Measurements from ENCODE around the gene SLC38A11.

Gene SLC38A11

DNA sequence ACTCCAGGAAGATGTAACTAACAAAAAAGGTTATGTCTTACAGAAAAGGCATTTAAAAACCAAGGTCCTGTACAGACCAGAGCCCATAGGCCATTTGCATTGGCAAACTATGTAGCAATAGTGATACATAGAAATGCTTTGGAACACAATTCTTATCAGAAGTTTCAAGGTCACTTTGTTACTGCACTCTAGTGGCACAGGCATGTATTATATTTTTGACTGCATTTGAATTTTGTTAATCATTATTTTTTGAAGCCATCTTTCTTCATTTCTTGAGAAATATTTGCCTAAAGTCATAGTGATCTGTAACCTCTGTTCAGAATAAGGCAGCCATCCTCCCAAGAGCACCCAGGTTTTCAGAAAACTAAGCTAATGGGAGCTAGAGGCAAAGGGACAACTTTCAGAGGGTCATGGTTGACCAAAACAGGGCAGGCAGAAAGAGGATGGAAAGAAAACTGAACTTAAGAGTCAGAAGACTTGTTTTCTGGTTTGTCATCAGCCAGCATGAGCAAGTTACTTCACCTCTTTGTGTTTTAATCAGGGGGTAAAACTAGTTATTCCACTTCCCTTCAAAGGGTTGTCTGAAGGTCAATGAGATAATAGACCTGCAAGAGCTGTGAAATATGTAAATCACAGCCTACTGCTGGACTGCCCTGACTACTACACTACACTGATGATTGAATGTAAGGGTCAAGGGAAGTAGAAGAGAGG, 41.5 kb downstream of the SLC38A11 start:
- DNase-seq (ENCODE audit: low read depth) = no peak

DNA sequence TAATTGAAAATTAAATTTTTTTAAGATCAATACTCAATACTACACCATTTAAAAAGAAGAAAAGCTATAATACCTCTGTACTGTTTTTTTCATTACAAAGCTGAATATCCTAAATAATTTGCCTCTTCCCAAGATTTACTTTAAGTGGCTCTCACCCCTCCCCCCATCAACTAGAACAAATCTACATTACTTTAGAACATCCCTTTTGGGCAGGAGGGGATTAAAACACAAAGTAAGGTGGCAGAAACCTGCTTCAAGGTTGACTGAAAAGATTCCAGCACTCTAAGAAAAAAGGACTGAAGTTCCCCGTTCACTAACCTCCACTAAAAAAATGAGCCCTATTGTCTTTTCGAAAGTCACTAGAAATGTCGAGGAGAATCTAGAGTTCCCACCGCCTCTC, 42.3 kb downstream of the SLC38A11 start:
- no peak for DNase-seq (ENCODE audit: low read depth)

DNA sequence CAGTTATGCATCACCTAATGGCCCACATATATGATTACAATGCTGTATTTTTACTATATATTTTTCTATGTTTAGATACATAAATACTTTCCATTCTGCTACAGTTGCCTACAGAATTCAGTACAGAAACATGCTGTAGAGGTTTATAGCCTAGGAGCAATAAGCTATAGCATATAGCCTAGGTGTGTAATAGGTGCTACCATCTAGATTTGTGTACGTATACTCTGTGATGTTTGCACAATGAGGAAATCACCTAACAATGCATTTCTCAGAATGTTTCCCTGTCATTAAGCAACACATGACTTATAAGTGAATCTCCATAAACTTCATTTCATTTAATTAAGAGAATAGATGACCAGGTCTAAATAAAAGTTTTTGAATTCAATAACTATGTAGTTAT, 43.5 kb downstream of the SLC38A11 start:
- DNase-seq (ENCODE audit: low read depth) = no peak

DNA sequence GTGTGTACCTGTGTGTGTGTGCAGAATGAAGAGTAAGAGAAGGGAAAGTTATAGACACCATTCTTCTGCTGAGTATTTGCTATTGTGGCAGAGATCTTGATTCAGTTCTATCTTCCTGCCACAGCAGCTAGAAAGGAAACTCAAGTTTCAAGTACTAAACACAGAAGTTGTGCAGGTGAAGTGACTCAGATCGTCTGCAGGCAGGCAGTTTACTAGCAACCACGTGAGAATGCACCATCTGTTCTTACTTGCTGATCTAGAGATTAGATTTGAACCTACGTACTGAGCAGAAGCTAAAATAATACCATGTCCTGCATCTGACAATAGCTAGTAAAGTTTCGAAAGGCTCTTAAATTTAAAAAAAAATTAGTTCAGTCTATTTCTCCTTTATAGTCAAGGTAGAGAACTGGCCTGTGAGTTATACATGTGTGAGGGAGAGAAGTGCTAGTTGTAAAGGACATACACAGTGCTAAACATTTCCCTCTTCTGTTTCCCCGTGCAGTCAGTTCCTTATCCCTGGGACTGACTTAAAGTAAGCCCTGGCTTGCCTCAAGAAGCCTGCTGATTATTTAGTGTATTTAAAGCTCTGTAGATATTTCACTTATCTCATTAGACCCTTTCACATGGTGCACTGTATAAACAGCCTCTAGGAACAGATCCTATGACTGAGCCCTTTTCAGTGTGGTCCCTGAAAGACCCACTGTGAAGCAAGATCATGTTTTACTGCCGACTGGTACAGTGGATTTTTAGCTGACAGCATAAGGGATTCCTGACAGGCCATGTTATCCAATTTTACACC, 45.0 kb downstream of the SLC38A11 start:
- DNase-seq (ENCODE audit: low read depth) = no peak

DNA sequence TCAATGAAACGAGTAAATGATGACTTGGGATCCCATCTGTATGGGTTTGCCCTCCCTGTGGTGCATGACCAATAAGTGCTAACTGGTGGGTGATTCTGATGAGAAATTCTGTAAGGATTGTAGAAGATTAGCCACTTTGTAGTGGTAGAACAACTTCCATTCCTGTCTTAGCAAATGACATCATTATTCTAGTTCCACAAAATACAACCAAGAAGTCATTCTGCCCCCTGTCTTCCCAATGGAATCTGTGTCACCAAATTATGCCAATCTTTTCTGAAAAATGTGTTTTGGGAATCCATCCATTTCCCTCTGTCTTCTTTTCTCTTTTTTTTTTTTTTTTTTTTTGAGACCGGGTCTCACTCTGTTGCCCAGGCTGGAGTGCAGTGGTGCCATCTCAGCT, 48.4 kb downstream of the SLC38A11 start:
- DNase-seq (ENCODE audit: low read depth) = no peak

DNA sequence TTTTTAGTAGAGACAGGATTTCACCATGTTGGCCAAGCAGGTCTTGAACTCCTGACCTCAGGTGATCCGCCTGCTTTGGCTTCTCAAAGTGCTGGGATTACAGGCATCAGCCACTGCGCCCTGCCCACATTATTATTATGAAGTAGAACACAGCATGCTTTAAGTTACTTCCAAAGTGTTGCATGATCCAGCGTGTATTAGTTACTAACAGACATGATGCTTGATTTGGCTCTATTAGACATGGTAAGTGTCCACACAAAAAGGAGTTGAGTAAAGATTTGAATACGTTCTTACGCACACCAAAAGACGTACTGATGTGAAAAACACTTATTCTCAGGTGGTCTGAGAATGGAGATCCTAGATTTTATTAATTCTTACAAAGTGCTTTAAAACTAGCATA, 50.0 kb downstream of the SLC38A11 start:
- no peak for DNase-seq (ENCODE audit: low read depth)

DNA sequence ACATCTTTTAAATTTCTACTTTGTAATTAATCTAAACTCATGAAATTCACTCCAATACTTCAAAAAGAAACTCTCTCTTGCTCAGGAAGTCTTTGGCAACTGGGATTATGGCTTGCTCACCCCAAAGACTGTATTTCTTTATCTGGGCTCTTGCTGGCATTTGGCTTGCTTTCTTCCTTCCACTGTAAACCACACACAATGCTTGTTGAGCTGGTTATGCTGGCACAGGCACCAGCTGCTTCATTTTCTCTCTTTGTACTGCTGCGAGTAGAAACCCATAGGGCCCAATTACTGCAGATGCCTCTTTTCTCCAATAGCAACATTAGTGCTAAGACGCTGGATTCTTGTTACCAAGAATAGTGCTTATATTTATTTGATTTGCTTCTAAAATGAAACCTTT, 51.4 kb downstream of the SLC38A11 start:
- DNase-seq (ENCODE audit: low read depth) = no peak

DNA sequence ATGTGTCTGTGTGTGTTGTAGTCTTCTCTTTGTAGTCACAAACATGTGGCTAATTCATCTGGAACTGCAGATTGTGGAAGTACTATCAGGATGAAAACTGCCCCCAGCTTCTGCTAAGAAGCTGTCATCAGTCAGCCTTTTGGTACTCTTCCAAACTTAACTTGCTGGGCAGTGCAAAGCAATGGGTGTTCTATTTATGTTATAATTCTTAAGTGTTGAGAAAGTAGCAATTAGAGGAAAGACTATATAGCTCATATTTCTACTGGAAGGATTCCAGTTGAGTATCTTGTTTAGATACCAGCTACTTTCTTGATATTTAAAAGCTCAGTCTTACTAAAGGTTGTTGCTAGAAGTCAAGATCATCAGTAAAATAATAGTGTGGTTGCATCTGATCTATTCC, 52.1 kb downstream of the SLC38A11 start:
- DNase-seq (ENCODE audit: low read depth) = no peak

DNA sequence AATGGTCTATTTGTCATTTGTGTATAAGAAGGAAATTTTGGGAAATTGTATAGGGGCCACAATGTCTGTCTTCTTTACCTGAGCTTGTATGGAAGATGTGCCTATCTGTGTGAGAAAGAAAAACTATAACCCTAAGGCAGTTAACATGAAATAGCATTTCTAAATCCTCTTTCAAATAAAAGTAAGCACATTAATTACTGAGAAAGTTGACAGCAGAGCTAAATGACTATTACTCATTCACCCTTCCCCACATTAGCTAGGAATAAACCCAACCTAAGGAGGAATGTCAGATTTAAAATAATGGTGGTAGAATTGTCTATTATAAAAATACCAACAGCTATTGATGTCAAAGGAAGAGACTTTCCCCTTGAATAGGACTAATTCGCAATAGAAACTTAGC, 56.2 kb downstream of the SLC38A11 start:
- DNase-seq (ENCODE audit: low read depth) = no peak

DNA sequence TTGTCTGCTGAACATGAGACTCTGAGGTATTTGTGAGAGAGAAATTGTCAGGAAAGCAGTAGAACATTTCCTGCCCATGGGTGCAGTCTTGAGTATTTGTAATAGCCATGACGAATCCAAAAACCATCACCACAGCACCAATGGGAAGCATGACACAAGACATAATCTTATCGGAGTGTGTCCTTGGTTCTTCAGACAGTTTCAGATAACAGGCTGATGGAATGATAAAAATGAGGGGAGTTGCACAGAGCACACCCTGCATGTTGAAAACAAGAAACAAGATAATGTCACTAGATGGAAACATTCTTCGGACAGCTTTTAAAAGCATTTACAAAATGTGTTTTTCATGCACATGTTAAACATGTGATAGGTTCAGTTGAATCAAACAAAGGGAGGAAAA, 56.9 kb downstream of the SLC38A11 start:
- peak; percentile 70 for DNase-seq (ENCODE audit: low read depth)

DNA sequence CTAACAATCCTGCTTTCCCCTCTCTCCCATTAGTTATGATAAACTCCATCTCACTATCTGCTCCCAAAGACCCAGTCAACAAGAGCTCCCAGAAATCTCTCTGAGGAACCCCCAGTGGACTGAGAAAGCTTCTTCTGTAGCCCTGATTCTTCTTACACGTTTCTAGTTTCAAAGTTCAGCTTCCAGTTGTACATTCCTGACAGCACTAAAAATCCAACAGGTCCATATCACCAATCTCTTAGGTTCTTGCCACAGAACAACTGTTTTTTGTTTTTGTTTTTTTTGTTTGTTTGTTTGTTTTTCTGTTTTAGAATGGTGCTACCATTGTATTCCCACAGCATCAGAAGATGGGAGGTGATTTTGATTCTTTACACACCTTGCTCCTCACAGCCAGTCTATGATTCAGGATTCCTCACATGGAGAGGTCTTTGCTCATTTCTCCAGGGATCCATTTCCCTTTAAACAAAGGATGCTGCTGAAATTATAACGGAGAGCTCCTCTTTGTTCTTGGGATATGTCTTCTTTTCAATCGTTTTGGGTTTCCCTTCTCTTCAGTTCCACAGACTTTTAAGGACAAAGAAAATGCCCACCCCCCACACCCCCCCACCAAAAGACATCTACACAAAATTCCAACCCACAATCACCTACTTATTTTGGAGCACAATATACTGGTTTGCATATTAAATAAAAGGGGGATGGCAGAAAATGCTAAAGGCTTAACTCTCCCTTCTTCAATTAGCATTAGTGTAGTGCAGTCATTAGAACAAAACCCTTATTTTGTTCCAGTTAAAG, 57.7 kb downstream of the SLC38A11 start:
- DNase-seq (ENCODE audit: low read depth) = no peak

DNA sequence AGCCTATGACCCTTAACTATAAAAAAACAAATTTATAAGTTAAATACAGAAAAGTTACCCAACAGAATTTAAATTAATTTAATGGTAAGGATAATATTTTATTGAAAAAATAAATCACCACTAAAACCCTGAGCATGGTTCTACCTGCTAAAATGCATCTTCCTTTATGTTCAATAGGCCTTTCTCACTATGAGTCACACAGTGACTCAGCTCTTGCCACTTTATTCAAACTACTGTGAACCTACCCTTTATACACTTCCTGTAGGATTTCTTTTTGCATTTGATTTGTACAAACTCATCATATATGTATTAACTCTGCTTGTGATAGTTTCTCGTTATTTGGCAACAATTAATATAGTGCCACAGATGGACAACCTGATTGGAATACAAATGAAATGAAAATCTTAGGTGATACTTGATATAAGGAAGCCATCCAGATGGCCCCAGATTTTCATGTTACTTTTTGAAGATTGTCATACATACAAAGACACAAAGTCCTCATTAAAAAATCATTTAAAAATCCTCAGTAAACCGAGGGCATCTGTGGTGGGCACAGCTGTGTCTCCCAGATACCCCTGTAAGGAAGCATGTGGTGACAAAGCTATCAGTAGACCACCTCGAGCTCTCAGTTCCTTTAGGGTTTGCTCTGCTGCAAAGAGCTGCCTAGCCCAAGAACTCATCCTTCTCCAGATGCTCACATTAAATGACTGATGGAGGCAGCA, 58.5 kb downstream of the SLC38A11 start:
- peak; percentile 83 for DNase-seq (ENCODE audit: low read depth)

DNA sequence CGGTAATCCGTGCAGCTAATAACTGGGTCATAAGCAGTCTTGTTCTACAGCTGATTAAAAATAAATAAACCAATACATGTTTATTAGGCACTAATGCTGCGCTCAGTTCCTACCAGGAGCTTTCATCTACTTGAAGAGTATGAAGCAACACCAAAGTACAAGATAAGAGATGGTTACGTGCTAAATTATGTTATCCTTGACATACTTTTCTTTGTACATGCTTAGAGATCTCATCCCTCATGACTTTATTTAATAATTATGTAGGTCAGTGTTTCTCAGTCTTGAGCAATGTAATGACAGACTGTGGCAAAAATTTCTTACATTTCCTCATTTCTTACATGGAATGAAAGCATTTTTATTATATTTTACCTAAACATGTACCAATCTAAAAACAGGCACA, 59.1 kb downstream of the SLC38A11 start:
- no peak for DNase-seq (ENCODE audit: low read depth)

DNA sequence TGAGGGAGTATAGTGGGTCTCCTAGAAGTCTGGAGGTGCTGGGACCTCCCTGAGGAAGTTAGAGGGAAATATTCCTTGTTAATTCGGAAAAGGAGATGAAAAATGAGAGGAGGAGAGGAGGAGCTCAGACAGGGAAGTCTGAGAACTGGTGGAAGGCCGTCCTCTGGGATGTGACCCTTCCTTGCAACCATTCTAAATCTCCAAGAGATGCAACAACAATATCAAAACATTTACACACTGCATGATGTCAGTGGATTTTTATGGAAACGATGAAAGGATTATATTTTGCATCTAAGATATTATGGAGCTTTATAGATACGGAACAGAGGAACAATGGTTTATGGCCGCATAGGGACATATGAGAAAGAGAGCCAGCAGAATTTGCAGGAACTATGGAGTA, 63.9 kb downstream of the SLC38A11 start:
- DNase-seq (ENCODE audit: low read depth) = no peak

DNA sequence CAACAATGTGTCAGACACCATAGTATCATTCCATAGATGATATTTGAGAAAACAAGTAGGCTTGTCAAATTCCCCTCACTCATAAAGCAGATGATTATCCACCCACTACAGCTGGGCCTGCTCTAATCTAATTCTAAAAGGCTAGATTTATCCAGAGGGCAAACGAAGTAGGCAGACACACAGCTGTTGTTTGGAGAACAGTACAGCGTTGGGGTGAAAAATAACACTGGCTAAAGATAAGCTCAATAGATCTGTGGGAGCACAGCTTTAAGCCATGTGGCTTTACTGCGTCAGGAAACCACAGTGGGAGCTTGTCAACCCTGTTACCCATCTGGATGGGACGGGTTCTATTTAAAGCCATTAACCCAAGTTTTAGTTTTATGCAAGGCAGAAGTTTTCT, 64.8 kb downstream of the SLC38A11 start:
- no peak for DNase-seq (ENCODE audit: low read depth)

DNA sequence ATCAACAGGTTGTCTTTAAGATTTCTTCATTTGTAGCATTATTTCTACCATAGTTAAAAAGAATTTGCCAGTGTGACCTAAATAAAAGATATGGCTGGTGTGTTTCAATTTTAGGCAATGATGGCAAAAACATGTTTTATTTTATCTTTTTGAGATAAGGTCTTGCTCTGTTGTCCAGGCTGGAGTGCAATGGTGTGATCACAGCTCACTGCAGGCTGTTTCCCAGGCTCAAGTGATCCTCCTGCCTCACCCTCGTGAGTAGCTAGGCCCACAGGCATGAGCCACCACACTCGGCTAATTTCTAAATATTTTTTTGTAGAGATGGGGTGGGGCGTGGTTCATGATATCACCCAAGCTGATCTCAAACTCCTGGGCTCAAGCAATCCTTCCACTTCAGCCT, 66.7 kb downstream of the SLC38A11 start:
- DNase-seq (ENCODE audit: low read depth) = no peak

DNA sequence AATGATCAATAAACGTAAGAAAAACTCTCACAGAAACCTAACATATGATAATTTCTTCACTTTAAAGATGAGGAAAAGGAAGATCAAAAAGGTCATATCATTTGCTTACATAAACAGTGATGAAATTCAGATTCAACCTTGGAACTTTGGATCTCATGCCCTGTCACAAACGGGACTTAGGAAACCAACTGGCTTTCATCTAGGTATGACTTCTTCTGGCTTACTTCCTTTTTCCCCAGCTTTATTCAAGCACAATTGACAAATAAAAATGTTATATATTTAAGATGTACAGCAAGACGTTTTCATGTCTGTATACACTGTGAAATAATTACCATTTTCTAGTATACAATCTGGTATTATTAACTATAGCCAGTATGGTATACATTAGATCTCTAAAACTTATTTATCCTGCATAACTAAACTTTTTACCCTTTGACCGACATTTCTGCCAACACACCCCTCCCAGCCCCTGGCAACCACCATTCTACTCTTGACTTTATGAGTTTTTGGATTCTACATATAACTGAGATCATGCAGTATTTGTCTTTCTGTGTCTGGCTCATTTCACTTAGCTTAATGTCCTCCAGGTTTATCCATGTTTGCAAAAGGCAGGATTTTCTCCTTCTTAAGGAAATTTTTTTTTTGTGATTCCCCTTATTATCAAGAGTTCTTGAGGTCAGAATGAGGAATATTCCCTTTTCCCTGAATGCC, 67.7 kb downstream of the SLC38A11 start:
- no peak for DNase-seq (ENCODE audit: low read depth)

DNA sequence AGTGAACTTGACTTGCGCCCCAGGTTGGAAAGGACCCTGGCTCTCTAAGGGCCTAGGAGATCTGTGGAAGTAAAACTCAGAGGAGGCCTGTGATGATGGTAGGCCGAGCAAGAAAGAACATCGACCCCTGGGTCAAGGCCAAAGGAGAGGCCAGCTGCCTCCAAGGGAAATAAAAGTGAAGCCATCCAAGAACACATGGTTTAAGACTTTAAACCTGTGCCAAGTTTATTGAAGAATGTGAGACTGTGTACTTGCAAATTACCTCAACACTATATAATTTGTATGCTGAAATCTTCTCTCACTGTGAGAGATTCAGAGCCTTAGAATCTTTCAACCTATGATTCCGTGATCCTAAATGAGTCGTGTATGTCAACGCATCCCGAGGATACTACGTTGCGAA, 73.0 kb downstream of the SLC38A11 start:
- DNase-seq (ENCODE audit: low read depth) = no peak

DNA sequence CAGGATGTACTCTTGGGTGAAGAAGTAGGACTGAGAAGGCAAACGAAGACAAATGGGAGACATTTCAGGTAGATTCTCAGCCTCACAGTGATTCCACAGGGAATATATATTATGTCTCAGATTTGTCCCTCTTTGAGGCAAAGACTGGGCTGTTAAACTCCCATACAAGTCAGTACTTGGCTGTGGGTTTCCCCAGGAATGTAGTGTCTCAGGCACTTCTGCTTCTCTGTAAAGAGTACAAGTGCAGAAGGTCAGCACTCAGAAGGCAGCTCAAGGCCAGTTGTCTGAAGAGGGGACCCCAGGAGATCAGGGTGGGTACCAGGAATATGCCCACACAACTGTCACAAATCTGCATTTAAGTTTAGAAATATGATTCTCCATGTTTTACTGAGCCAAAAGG, 73.8 kb downstream of the SLC38A11 start:
- DNase-seq (ENCODE audit: low read depth) = no peak

DNA sequence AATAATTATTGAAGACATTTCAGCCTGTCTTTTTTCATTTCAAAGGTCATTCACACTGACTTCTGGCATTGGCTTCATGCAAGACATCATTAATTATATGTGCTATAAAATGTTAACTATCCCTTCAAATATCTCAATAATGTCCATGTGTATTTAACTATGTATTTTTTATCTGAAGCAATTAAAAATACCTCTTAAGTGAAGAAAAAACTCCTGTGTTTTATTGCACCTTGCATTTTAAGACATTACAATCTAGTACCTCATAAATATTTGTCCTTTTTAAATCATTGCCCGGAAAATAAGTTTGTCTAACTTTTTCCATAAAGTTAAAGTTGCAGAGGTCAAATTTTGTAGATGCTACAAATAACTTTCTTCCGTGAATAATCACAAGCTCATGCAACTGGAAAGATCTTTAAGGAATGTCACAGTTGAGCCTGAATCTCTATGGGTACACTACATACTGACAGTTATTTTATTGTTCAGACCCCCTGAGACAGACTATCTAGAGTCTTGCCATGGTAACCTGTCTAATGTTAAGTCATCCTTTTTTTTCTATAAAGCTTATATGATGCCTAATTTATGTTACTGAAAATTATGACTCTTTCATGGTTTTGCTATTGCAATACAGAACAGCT, 75.3 kb downstream of the SLC38A11 start:
- DNase-seq (ENCODE audit: low read depth) = no peak

DNA sequence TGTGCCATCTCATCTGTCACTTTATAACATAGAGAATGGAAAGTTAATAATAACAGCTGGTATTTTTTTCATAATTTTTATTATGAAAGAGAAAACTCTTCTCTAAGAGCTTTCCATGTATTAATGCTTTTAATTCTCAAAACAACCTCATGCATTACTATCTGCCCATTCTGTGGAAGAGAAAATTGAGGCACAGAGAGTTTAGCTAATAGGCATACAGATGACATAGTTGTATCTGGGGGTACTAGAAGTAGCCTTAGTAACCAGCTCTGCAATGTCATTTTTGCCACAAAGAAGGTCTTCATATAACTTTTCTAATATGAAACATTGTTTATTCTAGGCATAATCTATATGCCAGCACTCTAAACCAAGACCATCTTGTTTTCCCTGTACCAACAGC, 77.4 kb downstream of the SLC38A11 start:
- DNase-seq (ENCODE audit: low read depth) = no peak
